Thyroid gland (tissue), 4 donors: ENCODE measurements around the gene CHDH. TPM values are rescaled to one million over a fixed set of nuclear protein-coding genes. Genes with fewer than 3 reads are reported as not detected.

Experiments used
- DNase-seq, 2 donors: peaks; one replicate each; pipeline ENCODE4 v3.0.0-alpha.2; 2019
- H3K27ac ChIP-seq, 3 donors: fragments of 200-600 bp; sonication (generic); 1 replicate in 2 of 3; 2 replicates in 1 of 3; pipeline ENCODE4 v1.5.1; 2016 to 2019; ENCODE audit warnings: mild to moderate bottlenecking in 1 of 3, moderate library complexity in 1 of 3
- H3K27me3 ChIP-seq: fragments of 200-600 bp; sonication (generic); one replicate; pipeline ENCODE4 v1.5.1; 2019
- H3K36me3 ChIP-seq, 2 donors: fragments of 200-600 bp; sonication (generic); one replicate each; pipeline ENCODE4 v1.5.1; 2016 to 2019
- H3K4me1 ChIP-seq, 2 donors: fragments of 200-600 bp; sonication (generic); one replicate each; pipeline ENCODE4 v1.5.1; 2017 to 2019
- H3K4me3 ChIP-seq, 3 donors: fragments of 200-600 bp; sonication (generic); replicated peaks in 1 of 3; 1 replicate in 2 of 3; 2 replicates in 1 of 3; pipeline ENCODE4 v1.5.1; 2016; ENCODE audit warnings: mild to moderate bottlenecking in 1 of 3
- H3K9me3 ChIP-seq: fragments of 200-600 bp; sonication (generic); one replicate; pipeline ENCODE4 v1.5.1; 2017
- CTCF ChIP-seq, 6 experiments: fragments of 200-600 bp in 3 of 6; fragments of 450-650 bp in 3 of 6; sonication (generic) in 3 of 6; IDR thresholded peaks; one replicate each; pipeline ENCODE4 v1.5.1; 2016 to 2019; ENCODE audit warnings: antibody characterized with exemption in 6 of 6, mild to moderate bottlenecking in 2 of 6, inconsistent platforms in 1 of 6, moderate library complexity in 1 of 6
- POLR2A ChIP-seq, 2 donors: fragments of 450-650 bp; IDR thresholded peaks; one replicate each; pipeline ENCODE4 v1.6.1; 2017; ENCODE audit warnings: antibody characterized with exemption in 2 of 2, mild to moderate bottlenecking in 2 of 2, moderate library complexity in 1 of 2
- WGBS, 2 donors: methylation state at CpG; one replicate each; pipeline ENCODE4 v1.1.5; 2017; 5-methylcytosine and 5-hydroxymethylcytosine counted together
- intact Hi-C: fragments of 100-400 bp; cut with DNase I; formaldehyde crosslinking; loops from one replicate; pipeline ENCODE4 v1.15.1; 2023
- total RNA-seq, 4 donors: library from RNA; depleted of rRNA; stranded (reverse); fragments of >200 nt; gene quantifications; one replicate each; pipeline ENCODE4 v1.2.3, GENCODE V29; 2016

Gene CHDH
- total RNA-seq, 4 donors from 2014 or later: 4.7 to 26.9 (median 11.1) TPM

GRCh38 chr3:53881691-53882593, 35.7 kb upstream of the CHDH start, which contains the start of gene ACTR8:
Gene ACTR8 (minus strand): TSS chr3:53882152. CDS start chr3:53882101, 51 bp downstream.
- peaks cover 25 to 51% of the 10 kb centered on the region in 2 donors for H3K36me3 ChIP-seq

GRCh38 chr3:53880396-53881345, 34.5 kb upstream of the CHDH start:
- H3K36me3 ChIP-seq: peaks cover 30 to 59% of the 10 kb centered on the region in 2 donors
- intact Hi-C loops: no loop called here
- peak overlapping the region in 1 of 3 donors; percentile 81 for H3K27ac ChIP-seq
- TF ChIP-seq CTCF (IDR thresholded peaks at IDR 0.05) (no peak), POLR2A (IDR thresholded peaks at IDR 0.05) (no peak)
- H3K4me1 ChIP-seq: peaks cover 8 to 12% of the 10 kb centered on the region in 2 donors
- H3K27me3 ChIP-seq: no peaks in the 10 kb centered on the region
- 48 to 51% methylated on average over 10 of the region's 10 CpGs for WGBS, 2 donors
- H3K4me3 ChIP-seq: peak overlapping the region in 2 of 3 donors; percentile 57 to 68
- DNase-seq: no peak
- no peaks in the 10 kb centered on the region for H3K9me3 ChIP-seq

More at GRCh38 chr3:53881691-53882593, 35.7 kb upstream of the CHDH start, which contains the start of gene ACTR8:
- intact Hi-C loops: no loop called here
- peak within 1 kb of the TSS in 2 of 3 donors; percentile 78 to 81 for H3K27ac ChIP-seq
- H3K27me3 ChIP-seq: no peaks in the 10 kb centered on the region
- H3K9me3 ChIP-seq: no peaks in the 10 kb centered on the region
- WGBS, 2 donors: 1 to 2% methylated on average over 37 to 39 of the region's 65 CpGs
- H3K4me3 ChIP-seq: peak within 1 kb of the TSS; percentile 57 to 80 (median 68)
- H3K4me1 ChIP-seq: peaks cover 8 to 12% of the 10 kb centered on the region in 2 donors
- peak; percentile 80 to 84 for DNase-seq
- peak; percentile 56 to 87 for TF ChIP-seq POLR2A (IDR thresholded peaks at IDR 0.05)
- TF ChIP-seq CTCF (IDR thresholded peaks at IDR 0.05): peak in 3 of 6 experiments; percentile 17 to 34 (median 21)

DNA sequence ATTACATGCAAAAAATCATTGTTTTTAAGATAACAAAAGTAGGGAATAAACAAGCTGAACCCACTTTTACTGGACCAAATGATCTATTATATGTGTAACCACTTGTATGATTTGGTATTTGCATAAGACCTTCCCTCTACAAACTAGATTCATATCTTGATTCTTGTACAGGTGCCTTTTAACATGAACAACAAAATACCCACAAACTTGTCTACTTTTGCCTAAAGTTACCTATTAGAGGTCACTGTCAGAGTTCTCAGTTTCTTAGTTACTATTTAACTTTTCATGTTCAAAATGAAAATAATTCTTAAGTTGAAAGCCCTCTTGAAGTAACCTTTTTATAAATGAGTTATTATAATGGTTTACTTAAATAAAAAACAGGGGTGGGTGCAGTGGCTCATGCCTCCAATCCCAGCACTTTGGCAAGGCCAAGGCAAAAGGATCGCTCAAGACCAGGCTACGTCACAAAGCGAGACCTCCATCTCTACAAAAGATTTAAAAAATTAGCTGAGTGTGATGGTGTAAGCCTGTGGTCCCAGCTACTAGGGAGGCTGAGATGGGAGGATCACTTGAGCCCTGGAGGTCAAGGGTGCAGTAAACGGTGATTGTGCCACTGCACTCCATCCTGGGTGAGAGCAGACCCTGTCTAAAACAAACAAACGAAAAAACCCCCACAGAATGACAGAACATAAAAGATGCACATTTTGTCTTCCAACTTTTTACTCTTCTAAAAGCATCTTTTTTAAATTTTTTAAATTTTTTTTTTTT, 19.7 kb upstream of the CHDH start:
- H3K27me3 ChIP-seq: no peaks in the 10 kb centered on the region
- H3K36me3 ChIP-seq: peaks cover 41 to 53% of the 10 kb centered on the region in 2 donors
- H3K4me1 ChIP-seq: no peaks in the 10 kb centered on the region
- H3K4me3 ChIP-seq: no peak overlapping the region
- H3K9me3 ChIP-seq: no peaks in the 10 kb centered on the region
- no peak for TF ChIP-seq CTCF (IDR thresholded peaks at IDR 0.05)
- TF ChIP-seq POLR2A (IDR thresholded peaks at IDR 0.05): no peak
- intact Hi-C loops: no loop called here
- no peak overlapping the region for H3K27ac ChIP-seq
- 94 to 95% methylated on average over 5 of the region's 5 CpGs for WGBS, 2 donors
- no peak for DNase-seq

DNA sequence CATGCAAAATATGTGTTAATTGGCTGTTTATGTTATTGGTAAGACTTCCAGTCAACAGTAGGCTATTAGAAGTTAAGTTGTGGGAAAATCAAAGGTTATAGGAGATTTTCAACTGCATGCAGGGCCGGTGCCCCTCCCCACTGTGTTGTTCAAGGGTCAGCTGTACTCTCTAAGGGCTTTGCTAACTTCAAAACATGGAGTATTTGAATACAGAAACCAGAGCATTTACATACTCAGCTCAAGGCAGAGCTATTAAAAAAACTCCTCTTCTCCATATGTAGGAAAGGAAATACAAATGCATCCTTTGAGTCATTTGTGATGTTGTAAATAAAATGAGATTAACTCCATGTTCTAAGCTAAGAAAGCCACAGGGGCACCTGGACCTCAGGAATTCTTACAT, 16.9 kb upstream of the CHDH start:
- no peak for DNase-seq
- WGBS, 2 donors: 74 to 86% methylated on average over 1 of the region's 1 CpG
- TF ChIP-seq POLR2A (IDR thresholded peaks at IDR 0.05) (no peak), CTCF (IDR thresholded peaks at IDR 0.05) (no peak)
- Histone ChIP-seq H3K36me3 (peaks cover 15 to 36% of the 10 kb centered on the region in 2 donors), H3K9me3 (no peaks in the 10 kb centered on the region), H3K4me1 (no peaks in the 10 kb centered on the region), H3K4me3 (no peak overlapping the region), H3K27ac (no peak overlapping the region), H3K27me3 (no peaks in the 10 kb centered on the region)
- intact Hi-C loops: no loop called here
